NCI-H2196 treated with DMSO at 0.1 percent for 48 hours (cell line): ENCODE measurements around the gene ALG9.

Experiments used
- DNase-seq: peaks from one replicate; lab custom pipeline; 2025; ENCODE audit not compliant: unreplicated experiment; lab: John Stamatoyannopoulos, UW

ALG9 gene

GRCh38 chr11:111836721-111837120 lies 34.7 kb downstream of the ALG9 start:
- DNase-seq, result no peak

GRCh38 chr11:111836162-111836561 lies 35.2 kb downstream of the ALG9 start:
- no peak for DNase-seq

GRCh38 chr11:111835665-111836064 lies 35.7 kb downstream of the ALG9 start:
- DNase-seq, result no peak

GRCh38 chr11:111834432-111835163 lies 36.8 kb downstream of the ALG9 start:
- no peak for DNase-seq

- DNase-seq, result no peak
Observed at GRCh38 chr11:111833524-111833923, 37.9 kb downstream of the ALG9 start.

- DNase-seq, result no peak
Observed at GRCh38 chr11:111829185-111829968, 42.0 kb downstream of the ALG9 start.

- no peak for DNase-seq
Observed at GRCh38 chr11:111826322-111826950, 44.9 kb downstream of the ALG9 start.

GRCh38 chr11:111823629-111824028 lies 47.8 kb downstream of the ALG9 start:
- DNase-seq, result no peak

GRCh38 chr11:111823131-111823530 lies 48.2 kb downstream of the ALG9 start:
- DNase-seq, result no peak

GRCh38 chr11:111819829-111820237 lies 51.5 kb downstream of the ALG9 start:
- DNase-seq, result no peak

- DNase-seq, result no peak
Observed at GRCh38 chr11:111819161-111819828, 52.1 kb downstream of the ALG9 start.

- no peak for DNase-seq
Observed at GRCh38 chr11:111815489-111815888, 55.9 kb downstream of the ALG9 start.

GRCh38 chr11:111814557-111815320 lies 56.6 kb downstream of the ALG9 start:
- DNase-seq, result no peak

- no peak for DNase-seq
Observed at GRCh38 chr11:111814106-111814505, 57.3 kb downstream of the ALG9 start.

- no peak for DNase-seq
Observed at GRCh38 chr11:111812211-111812610, 59.2 kb downstream of the ALG9 start.

- no peak for DNase-seq
Observed at GRCh38 chr11:111811445-111811844, 59.9 kb downstream of the ALG9 start.

- no peak for DNase-seq
Observed at GRCh38 chr11:111808834-111809233, 62.5 kb downstream of the ALG9 start.

GRCh38 chr11:111808063-111808588 lies 63.3 kb downstream of the ALG9 start:
- no peak for DNase-seq

GRCh38 chr11:111807076-111807475 lies 64.3 kb downstream of the ALG9 start:
- no peak for DNase-seq

- no peak for DNase-seq
Observed at GRCh38 chr11:111801135-111801534, 70.2 kb downstream of the ALG9 start.
